Mesenchymal stem cell (in vitro differentiated cells and primary cell): Measurements from ENCODE around the gene ATP5ME.

Source experiments
- DNase-seq: peaks from one replicate; pipeline ENCODE4 v3.0.0-alpha.2; 2013
- H2AFZ ChIP-seq: one replicate; pipeline ENCODE4 v1.6.1; 2013; ENCODE audit warnings: low read depth, mild to moderate bottlenecking, control low read depth, inconsistent platforms, low read length, moderate library complexity
- H2AK5ac ChIP-seq: 2 replicates; pipeline ENCODE4 v1.6.1; 2013; ENCODE audit warnings: low read length, moderate library complexity, mild to moderate bottlenecking, inconsistent platforms; ENCODE audit not compliant: severe bottlenecking
- H2BK120ac ChIP-seq: one replicate; pipeline ENCODE4 v1.6.1; 2013; ENCODE audit warnings: low read depth, mild to moderate bottlenecking, inconsistent platforms, low read length, moderate library complexity
- H2BK12ac ChIP-seq, 2 experiments: one replicate each; pipeline ENCODE4 v1.6.1; 2013; ENCODE audit warnings: inconsistent platforms in 2 of 2, low read length in 2 of 2, mild to moderate bottlenecking in 2 of 2, moderate library complexity in 2 of 2, control low read depth in 1 of 2
- H2BK15ac ChIP-seq: one replicate; pipeline ENCODE4 v1.6.1; 2013; ENCODE audit warnings: mild to moderate bottlenecking, low read depth, inconsistent platforms; ENCODE audit not compliant: poor library complexity, severe bottlenecking
- H2BK5ac ChIP-seq: 2 replicates; pipeline ENCODE4 v1.6.1; 2013; ENCODE audit warnings: low read depth, mild to moderate bottlenecking, low read length, control low read depth, inconsistent platforms; ENCODE audit not compliant: poor library complexity, severe bottlenecking
- H3K14ac ChIP-seq, 2 experiments: one replicate each; pipeline ENCODE4 v1.6.1; 2013; ENCODE audit warnings: inconsistent platforms in 2 of 2, low read length in 2 of 2, control low read depth in 1 of 2, mild to moderate bottlenecking in 1 of 2, moderate library complexity in 1 of 2
- H3K18ac ChIP-seq, 2 experiments: one replicate each; pipeline ENCODE4 v1.6.1; 2013; ENCODE audit warnings: inconsistent platforms in 2 of 2, low read length in 2 of 2, control low read depth in 1 of 2, low read depth in 1 of 2, mild to moderate bottlenecking in 1 of 2
- H3K23ac ChIP-seq, 2 experiments: one replicate each; pipeline ENCODE4 v1.6.1; 2013; ENCODE audit warnings: inconsistent platforms in 2 of 2, low read length in 2 of 2, mild to moderate bottlenecking in 2 of 2, moderate library complexity in 2 of 2, control low read depth in 1 of 2
- H3K27ac ChIP-seq: 2 replicates; pipeline ENCODE4 v1.5.1; 2013; ENCODE audit warnings: mild to moderate bottlenecking, moderate library complexity, low read length, control low read depth, inconsistent platforms; ENCODE audit not compliant: poor library complexity, severe bottlenecking
- H3K27me3 ChIP-seq, 2 experiments: 2 replicates each; pipeline versions ENCODE4 v1.6.1 to v1.7.0; 2013; ENCODE audit warnings: low read length in 2 of 2, mild to moderate bottlenecking in 2 of 2, moderate library complexity in 2 of 2, control low read depth in 1 of 2, inconsistent platforms in 1 of 2; ENCODE audit not compliant: control insufficient read depth in 1 of 2, insufficient read depth in 1 of 2
- H3K36me3 ChIP-seq, 2 experiments: 2 replicates each; pipeline versions ENCODE4 v1.6.1 to v1.7.0; 2013; ENCODE audit warnings: low read length in 2 of 2, control low read depth in 1 of 2, inconsistent platforms in 1 of 2, low read depth in 1 of 2, mild to moderate bottlenecking in 1 of 2; ENCODE audit not compliant: insufficient read depth in 2 of 2, control insufficient read depth in 1 of 2
- H3K4ac ChIP-seq, 2 experiments: one replicate each; pipeline ENCODE4 v1.6.1; 2013; ENCODE audit warnings: inconsistent platforms in 2 of 2, low read length in 2 of 2, mild to moderate bottlenecking in 2 of 2, moderate library complexity in 2 of 2, control low read depth in 1 of 2, low read depth in 1 of 2
- H3K4me1 ChIP-seq: 2 replicates; pipeline ENCODE4 v1.6.1; 2013; ENCODE audit warnings: low read depth, low read length, control low read depth; ENCODE audit not compliant: control insufficient read depth, insufficient read depth
- H3K4me2 ChIP-seq: 2 replicates; pipeline ENCODE4 v1.6.1; 2013; ENCODE audit warnings: low read length, mild to moderate bottlenecking, inconsistent platforms; ENCODE audit not compliant: poor library complexity, severe bottlenecking
- H3K4me3 ChIP-seq, 2 experiments: 2 replicates each; pipeline versions ENCODE4 v1.5.1 to v1.7.0; 2013; ENCODE audit warnings: low read length in 2 of 2, mild to moderate bottlenecking in 2 of 2, control low read depth in 1 of 2, low read depth in 1 of 2; ENCODE audit not compliant: insufficient read depth in 1 of 2
- H3K79me1 ChIP-seq: replicated peaks from 2 replicates; pipeline ENCODE4 v1.6.1; 2013; ENCODE audit warnings: mild to moderate bottlenecking, control low read depth, low read length, inconsistent platforms; ENCODE audit not compliant: poor library complexity, severe bottlenecking
- H3K9ac ChIP-seq: 2 replicates; pipeline ENCODE4 v1.7.0; 2013; ENCODE audit warnings: mild to moderate bottlenecking, low read length, moderate library complexity
- H3K9me3 ChIP-seq: 2 replicates; pipeline ENCODE4 v1.7.0; 2013; ENCODE audit warnings: mild to moderate bottlenecking, low read length; ENCODE audit not compliant: control insufficient read depth
- H4K8ac ChIP-seq: one replicate; pipeline ENCODE4 v1.6.1; 2013; ENCODE audit warnings: inconsistent platforms, mild to moderate bottlenecking, low read length, moderate library complexity
- H4K91ac ChIP-seq: one replicate; pipeline ENCODE4 v1.6.1; 2013; ENCODE audit warnings: mild to moderate bottlenecking, low read length, inconsistent platforms
- WGBS: methylation state at CpG from one replicate; pipeline ENCODE4 v1.1.7; 2013; ENCODE audit warnings: mixed read lengths; 5-methylcytosine and 5-hydroxymethylcytosine counted together

Gene ATP5ME

GRCh38 chr4:629636-629914, 44.5 kb downstream of the ATP5ME start:
- WGBS = 82% methylated on average over 9 of the region's 9 CpGs
- Histone ChIP-seq H2AK5ac (no peak overlapping the region), H3K9ac (no peak overlapping the region), H3K36me3 (no peaks in the 10 kb centered on the region), H4K8ac (no peak overlapping the region), H2AFZ (no peak overlapping the region), H3K4me2 (no peak overlapping the region), H3K4ac (no peak overlapping the region), H3K4me1 (peaks cover 15% of the 10 kb centered on the region), H3K79me1 (no peaks in the 10 kb centered on the region), H3K9me3 (peaks cover 11% of the 10 kb centered on the region), H3K23ac (no peak overlapping the region), H2BK120ac (no peak overlapping the region), H3K27ac (no peak overlapping the region), H4K91ac (no peak overlapping the region), H2BK12ac (no peak overlapping the region), H3K27me3 (peaks cover 18 to 23% of the 10 kb centered on the region in 2 experiments), H2BK15ac (no peak overlapping the region), H3K4me3 (no peak overlapping the region), H3K18ac (no peak overlapping the region), H3K14ac (no peak overlapping the region), H2BK5ac (no peak overlapping the region)
- no peak for DNase-seq

- no peak overlapping the region for H3K9ac ChIP-seq
- no peak overlapping the region for H4K8ac ChIP-seq
- peaks cover 20% of the 10 kb centered on the region for H3K4me1 ChIP-seq
- no peak overlapping the region for H4K91ac ChIP-seq
- DNase-seq = no peak
- no peak overlapping the region for H3K27ac ChIP-seq
- no peak overlapping the region for H2BK12ac ChIP-seq
- no peaks in the 10 kb centered on the region for H3K36me3 ChIP-seq
- H2AK5ac ChIP-seq = no peak overlapping the region
- H3K79me1 ChIP-seq = no peaks in the 10 kb centered on the region
- H2BK120ac ChIP-seq = no peak overlapping the region
- H3K4ac ChIP-seq = no peak overlapping the region
- no peak overlapping the region for H2AFZ ChIP-seq
- no peak overlapping the region for H3K4me3 ChIP-seq
- H3K23ac ChIP-seq = no peak overlapping the region
- H3K18ac ChIP-seq = no peak overlapping the region
- no peak overlapping the region for H2BK5ac ChIP-seq
- no peak overlapping the region for H3K4me2 ChIP-seq
- H3K27me3 ChIP-seq = peaks cover 20 to 23% of the 10 kb centered on the region in 2 experiments
- H3K14ac ChIP-seq = no peak overlapping the region
- peaks cover 11% of the 10 kb centered on the region for H3K9me3 ChIP-seq
- H2BK15ac ChIP-seq = no peak overlapping the region
- WGBS = 89% methylated on average over 25 of the region's 27 CpGs
Observed at GRCh38 chr4:628821-629635, 45.0 kb downstream of the ATP5ME start.

GRCh38 chr4:628311-628741, 45.8 kb downstream of the ATP5ME start:
- H3K18ac ChIP-seq = no peak overlapping the region
- H4K91ac ChIP-seq = no peak overlapping the region
- no peak overlapping the region for H3K27ac ChIP-seq
- H2BK5ac ChIP-seq = no peak overlapping the region
- DNase-seq = no peak
- H2AFZ ChIP-seq = no peak overlapping the region
- H2BK15ac ChIP-seq = no peak overlapping the region
- H3K4me2 ChIP-seq = no peak overlapping the region
- H3K79me1 ChIP-seq = no peaks in the 10 kb centered on the region
- no peak overlapping the region for H2BK120ac ChIP-seq
- H3K23ac ChIP-seq = no peak overlapping the region
- H3K27me3 ChIP-seq = peaks cover 20 to 23% of the 10 kb centered on the region in 2 experiments
- no peak overlapping the region for H2AK5ac ChIP-seq
- peaks cover 20% of the 10 kb centered on the region for H3K4me1 ChIP-seq
- no peak overlapping the region for H4K8ac ChIP-seq
- WGBS = 91% methylated on average over 17 of the region's 17 CpGs
- H3K4me3 ChIP-seq = no peak overlapping the region
- no peak overlapping the region for H2BK12ac ChIP-seq
- H3K36me3 ChIP-seq = no peaks in the 10 kb centered on the region
- H3K14ac ChIP-seq = no peak overlapping the region
- H3K4ac ChIP-seq = no peak overlapping the region
- peaks cover 11% of the 10 kb centered on the region for H3K9me3 ChIP-seq
- no peak overlapping the region for H3K9ac ChIP-seq

- Histone ChIP-seq H3K4me2 (no peak overlapping the region), H2BK5ac (no peak overlapping the region), H3K36me3 (no peaks in the 10 kb centered on the region), H3K23ac (no peak overlapping the region), H4K8ac (no peak overlapping the region), H4K91ac (no peak overlapping the region), H3K18ac (no peak overlapping the region), H3K27ac (no peak overlapping the region), H2BK120ac (no peak overlapping the region), H2BK12ac (no peak overlapping the region), H3K4me3 (no peak overlapping the region), H2AFZ (no peak overlapping the region), H2BK15ac (no peak overlapping the region), H3K4ac (no peak overlapping the region), H3K14ac (no peak overlapping the region), H3K79me1 (no peaks in the 10 kb centered on the region), H3K27me3 (peaks cover 22 to 23% of the 10 kb centered on the region in 2 experiments), H2AK5ac (no peak overlapping the region), H3K9ac (no peak overlapping the region), H3K9me3 (peaks cover 6% of the 10 kb centered on the region), H3K4me1 (peaks cover 20% of the 10 kb centered on the region)
- DNase-seq = no peak
- WGBS = 74% methylated on average over 14 of the region's 15 CpGs
Observed at GRCh38 chr4:627347-628125, 46.5 kb downstream of the ATP5ME start.
